GM19372 (cell line): Measurements from ENCODE around the gene MICAL3.
"Not testable (repeated sequence)": the region's sequence is repeated elsewhere in the genome, so short reads cannot be mapped to it uniquely, and the experiment has no call there.

Source experiments
- ATAC-seq: cut with Tn5 transposase; IDR thresholded peaks from one replicate; pipeline ENCODE4 v1.9.1; 2021; ENCODE audit warnings: mild to moderate bottlenecking, low read depth, moderate library complexity; ENCODE audit not compliant: unreplicated experiment

MICAL3 gene

DNA sequence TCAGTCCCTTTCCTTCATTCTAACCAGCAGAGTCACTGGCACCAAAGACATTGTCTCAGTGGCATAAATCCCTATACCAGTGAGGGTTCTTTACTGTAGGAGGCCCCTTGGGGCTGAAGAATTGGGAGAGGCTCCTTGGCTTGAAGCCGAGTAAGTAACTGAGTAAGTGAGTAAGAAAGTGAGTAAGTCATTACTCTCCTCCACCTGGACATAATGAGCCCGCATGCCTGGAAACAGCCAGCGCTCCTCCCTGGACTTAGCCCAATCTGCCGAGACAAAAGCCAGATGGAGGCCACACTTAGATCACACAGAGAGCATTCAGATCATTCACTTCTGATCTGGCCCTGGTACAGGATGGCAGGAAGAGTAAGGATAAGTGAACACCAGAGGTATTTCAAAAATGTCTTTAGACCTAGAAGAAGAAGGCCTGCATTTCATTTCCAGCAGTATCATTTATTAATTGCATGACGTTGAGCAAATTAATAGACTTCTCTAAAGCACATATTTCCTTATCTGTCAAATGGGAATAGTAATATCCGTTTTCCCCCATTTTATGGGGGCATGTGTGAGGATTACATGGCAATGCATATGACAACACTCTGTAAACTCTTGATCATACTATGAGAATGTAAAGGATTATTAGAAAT lies 8.2 kb upstream of the MICAL3 start:
- ATAC-seq: no peak

DNA sequence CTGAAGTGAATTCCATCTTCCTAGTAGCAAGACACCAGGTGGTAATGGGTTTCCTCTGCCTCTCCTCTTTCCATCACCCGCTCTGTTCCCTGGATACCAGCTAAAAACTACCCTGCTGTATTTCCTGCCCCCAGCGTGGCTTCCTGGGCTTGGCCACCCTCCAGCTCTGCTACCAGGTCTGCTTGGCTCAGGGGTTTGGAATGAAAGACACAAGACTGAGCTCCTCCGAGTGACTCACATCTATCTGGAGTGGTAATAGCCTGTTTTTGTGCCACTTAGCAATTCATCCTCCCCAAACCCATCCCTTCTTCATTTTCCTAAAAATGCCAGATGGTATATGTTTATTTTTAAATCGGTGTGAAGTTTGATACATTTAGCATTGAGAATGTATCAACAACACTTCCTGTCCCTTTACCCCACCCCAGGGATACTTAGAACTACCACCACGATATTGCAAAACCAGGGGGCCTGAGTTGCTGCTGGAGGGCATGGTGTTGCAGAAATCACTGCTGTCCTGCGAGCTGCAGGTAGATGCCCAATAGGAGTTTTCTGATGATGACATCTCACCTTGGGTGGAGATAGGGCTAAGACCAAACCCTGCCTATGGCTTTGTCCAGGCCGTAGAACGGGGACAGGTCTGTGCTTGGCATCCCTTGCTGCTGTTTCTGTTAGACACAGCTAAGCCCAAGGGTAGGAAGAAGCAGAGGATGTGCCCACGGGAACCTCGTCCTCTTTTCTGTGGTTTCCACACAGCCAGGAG lies 7.5 kb upstream of the MICAL3 start:
- no peak for ATAC-seq

DNA sequence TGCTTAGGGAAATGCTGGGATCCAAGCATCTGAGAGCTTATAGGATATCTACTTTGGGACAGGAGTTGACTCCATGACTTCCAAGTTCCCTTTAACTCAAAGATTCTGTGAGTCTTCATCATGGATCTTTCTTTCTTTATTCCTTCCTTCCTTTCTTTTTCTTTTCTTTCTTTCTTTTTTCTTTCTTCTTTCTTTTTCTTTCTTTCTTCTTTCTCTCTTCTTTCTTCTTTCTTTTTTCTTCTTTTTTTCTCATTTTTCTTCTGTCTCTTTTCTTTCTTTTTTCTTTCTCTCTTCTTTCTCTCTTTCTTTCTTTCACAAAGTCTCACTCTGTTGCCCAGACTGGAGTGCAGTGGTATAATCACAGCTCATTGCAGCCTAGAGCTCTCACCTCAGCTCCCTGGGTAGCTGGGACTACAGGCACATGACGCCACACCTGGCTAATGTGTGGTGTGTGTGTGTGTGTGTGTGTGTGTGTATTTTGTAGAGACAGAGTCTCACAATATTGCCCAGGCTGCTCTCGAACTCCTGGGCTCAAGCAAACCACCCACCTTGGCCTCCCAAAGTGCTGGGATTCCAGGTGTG lies 5.4 kb upstream of the MICAL3 start:
- ATAC-seq: no peak

DNA sequence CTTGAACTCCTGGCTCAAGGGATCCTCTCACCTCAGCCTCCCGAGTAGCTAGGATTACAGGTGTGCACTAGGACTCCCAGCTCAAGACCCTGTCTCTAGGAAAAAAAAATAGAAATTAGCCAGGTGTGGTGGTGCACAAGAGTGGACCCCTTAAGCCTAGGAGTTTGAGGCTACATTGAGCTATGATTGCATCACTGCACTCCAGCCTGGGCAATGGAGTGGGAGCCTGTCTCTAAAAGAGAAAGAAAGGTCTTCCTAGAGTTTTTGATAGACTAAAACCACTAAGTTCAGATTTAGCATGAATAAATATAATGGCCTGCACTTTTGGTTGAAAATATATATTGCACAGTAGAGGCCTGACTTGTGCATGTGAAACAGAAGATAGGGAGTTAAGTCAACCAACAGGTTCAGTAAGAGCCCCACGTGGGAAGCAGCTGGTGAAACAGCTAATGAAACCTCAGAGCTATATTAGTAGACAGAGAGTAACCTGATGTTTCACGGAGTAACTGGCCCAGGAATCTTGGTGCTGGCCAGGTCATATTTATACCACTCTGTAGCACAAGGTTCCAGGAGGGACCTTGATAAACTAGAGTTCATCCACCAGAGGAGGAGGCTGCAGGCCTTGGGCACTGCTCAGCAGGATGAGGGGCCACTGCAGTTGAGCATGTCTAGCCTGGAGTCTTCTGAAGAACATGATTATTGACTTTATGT lies 4.6 kb upstream of the MICAL3 start:
- no peak for ATAC-seq

DNA sequence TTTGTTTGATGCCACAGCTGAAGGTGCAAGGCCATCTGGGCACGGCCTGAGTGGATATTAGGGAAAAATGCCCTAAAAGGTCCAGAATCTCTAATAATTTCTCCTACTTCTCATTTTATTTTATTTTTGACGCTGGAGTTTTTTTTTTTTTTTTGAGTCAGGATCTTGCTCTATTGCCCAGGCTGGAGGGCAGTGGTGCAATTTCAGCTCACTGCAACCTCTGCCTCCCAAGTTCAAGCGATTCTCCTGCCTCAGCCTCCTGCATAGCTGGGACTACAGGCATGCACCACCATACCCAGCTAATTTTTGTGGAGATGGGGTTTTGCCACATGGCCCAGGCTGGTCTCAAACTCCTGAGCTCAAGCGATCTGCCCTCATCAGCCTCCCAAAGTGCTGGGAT lies 1.5 kb upstream of the MICAL3 start:
- ATAC-seq: not testable (repeated sequence)

DNA sequence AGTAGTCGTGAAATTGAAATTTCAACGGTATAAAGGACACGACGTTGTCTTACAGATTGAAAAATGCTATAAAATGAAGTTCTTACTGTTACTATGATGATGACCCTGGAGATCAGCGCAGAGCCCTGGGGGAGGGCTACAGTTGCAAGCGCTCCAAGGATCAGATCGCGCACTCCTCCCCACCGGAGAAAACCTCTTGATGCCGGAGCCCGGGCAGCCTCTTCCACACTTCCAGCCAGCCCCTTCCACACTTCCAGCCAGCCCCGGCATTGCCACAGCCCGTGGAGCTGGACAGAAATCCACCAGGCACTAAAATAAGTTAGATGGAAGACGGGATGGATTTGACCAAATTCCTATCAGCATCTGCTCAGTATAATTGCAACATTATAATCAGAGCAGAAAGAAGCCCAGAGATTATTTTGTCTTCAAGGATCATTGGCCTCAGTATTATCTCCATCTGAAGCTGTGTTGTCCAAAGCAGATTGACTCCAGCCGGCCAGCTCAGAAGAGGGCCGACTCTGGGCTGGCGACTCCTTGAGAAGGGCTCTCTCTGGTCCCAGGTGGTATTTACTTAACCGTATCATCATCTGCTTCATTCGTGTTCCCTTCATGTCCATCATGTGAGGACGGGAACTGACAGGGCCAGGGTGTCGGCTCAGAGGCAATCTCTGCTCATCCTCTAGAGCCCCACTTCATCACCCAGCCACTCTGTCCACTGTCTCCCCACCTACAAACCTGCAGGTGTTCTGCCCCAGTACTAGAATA lies 777 bp upstream of the MICAL3 start:
- ATAC-seq: no peak

DNA sequence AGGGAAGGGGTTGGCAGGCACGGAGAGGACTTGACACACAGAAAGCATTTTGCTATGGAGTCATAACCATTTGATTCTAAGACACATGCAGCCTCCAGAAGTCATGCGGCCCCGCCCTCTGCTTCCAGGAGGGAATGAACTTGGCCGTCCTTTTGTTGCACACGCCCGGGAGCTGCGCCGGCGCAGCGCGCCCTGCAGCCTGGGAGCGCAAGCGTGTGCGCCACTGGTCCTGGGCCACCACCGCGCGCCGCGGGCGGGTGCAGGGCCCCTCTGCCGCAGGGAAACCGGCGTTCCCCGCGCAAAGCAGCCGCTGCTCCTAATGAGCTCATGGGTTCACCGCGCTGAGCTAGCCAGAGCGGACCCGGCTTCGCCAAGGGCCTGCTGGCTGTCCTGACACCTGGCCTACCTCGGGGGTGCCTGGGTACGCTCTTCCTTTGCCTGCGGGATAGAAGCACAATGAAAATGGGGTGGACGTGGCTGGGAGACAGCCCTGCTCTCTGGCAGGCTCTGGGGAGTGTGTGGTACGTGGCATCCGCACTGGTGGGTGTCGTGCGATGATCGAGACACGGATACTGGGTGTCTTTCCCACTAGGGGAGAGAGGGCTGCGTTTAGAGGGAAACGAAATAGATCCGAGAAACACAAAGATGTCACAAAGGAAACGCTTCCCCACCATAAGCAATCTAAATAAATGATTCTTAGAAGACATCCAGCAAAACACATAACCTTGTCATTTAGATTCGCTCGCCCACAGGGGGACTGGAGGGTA lies 669 bp downstream of the MICAL3 start:
- ATAC-seq: peak; percentile 36

DNA sequence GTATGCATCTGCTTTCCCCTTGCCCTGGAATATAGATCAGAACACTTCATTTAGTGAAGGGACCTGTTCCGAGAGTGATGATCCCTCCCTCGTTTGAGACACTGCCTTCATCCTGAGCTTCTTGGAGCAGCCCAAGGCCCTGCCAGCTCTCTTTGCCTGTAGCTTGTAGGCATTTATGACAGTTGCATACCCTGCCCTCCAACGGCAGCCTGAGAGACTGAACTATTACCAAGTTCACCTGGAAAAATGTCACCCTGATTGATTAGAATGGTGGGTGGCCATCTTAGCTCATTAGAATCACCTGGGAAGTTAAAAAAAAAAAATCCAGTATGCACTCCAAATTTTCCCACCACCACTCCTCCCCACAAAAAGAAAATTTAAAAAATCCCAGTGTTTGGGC lies 1.5 kb downstream of the MICAL3 start:
- ATAC-seq: no peak

DNA sequence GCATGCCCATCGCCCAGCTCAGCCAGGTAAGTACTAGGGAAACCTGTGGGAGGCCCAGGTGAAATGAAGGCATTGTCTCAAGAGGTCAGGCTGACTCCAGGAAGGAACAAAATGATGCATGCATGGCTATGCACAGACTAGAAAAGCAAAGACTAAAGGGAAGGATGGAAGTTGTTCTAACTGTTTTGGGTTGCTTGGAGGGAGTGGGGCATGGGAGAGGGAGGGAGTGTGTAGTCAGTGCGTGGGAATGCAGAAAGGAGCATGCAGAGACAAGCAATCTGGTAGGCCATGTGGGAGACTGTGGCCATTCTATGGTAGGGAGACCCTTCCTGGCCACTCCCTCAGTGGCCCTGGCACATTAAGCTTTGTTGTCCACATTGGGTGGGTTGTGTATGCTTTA lies 2.9 kb downstream of the MICAL3 start:
- no peak for ATAC-seq

DNA sequence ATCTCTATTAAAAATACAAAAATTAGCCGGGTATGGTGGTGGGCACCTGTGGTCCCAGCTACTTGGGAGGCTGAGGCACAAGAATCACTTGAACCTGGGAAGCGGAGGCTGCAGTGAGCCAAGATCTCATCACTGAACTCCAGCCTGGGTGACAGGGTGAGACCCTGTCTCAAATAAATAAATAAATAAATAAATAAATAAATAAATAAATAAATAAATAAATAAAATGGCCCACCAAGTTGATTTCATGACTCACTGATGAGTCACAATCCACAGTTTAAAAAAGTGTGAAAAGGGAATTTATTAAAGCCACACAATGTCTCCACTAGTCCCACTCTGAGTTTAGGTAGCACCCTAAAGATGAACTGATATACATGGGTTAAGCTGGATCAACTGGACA lies 3.6 kb downstream of the MICAL3 start:
- not testable (repeated sequence) for ATAC-seq

DNA sequence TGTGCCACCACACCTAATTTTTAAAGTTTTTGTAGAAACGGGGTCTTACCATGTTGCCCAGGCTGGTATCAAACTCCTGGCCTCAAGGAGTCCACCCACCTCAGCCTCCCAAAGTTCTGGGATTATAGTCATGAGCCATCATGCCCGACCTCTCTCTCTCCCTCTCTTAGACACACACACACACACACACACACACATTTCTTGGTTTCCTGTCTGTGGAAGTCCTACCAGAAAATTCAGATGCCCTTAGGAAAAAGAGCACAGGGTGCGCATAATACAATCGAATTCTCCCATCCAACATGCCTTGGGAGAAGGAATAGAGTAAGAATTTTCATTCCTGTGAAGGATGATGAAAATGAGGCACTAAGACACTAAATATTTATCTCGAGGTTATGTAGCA lies 10.4 kb downstream of the MICAL3 start:
- no peak for ATAC-seq

DNA sequence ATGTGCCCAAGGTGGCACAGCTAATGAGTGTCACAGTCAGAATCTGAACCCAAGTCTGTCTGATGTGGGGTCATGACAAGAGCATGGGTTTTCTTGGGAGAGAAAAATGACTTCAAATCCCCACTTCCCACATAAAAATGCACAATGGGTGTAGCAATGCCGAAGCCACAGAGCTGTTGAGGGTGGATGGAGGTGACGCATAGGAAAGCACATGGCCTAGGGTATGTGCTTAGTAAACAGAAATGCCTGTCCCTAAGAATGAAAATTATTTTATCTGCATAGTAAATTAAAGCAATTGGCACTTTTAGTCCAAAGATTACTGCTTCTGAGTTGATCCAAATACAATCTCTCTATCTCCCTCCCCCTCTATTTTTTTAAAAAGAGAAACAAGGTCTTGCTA lies 10.9 kb downstream of the MICAL3 start:
- no peak for ATAC-seq

DNA sequence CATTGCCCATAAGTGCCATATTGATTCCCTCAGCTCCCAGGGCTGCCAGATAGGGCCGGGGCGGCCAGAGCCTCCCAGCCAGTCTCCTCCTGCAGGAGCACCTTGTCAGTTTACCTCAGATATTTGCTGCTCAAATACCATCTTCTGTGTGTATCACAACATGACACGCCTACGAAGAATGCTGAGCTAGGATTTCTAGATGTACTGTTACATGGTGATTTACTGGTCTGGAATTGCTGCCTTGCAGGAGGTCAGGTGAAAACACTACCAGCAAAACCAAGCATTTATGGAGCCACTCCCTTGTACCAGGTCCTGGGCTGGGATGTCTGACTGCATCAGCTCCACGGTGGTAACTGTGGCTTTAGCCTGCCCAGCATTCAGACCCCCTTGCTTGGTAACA lies 11.8 kb downstream of the MICAL3 start:
- no peak for ATAC-seq

DNA sequence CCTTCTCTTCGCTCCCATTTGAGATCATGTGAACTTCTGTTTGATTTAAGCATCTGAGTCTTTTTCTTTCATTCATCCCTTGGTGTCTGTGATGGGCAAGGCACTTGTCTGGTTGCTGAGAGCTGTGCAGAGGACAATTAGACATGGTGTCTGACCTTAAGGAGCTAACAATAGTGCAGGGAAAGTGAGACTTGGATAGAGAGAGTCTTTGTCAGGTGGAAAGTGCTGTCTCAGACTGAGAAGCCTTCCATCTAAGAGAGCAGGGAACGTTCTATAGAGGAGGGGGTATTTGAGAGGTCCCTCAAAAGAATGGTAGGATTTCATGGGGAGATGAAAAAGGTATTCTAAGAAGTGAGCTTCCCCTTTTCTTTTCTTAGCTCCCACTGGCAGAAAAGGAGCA lies 14.1 kb downstream of the MICAL3 start:
- ATAC-seq: no peak

DNA sequence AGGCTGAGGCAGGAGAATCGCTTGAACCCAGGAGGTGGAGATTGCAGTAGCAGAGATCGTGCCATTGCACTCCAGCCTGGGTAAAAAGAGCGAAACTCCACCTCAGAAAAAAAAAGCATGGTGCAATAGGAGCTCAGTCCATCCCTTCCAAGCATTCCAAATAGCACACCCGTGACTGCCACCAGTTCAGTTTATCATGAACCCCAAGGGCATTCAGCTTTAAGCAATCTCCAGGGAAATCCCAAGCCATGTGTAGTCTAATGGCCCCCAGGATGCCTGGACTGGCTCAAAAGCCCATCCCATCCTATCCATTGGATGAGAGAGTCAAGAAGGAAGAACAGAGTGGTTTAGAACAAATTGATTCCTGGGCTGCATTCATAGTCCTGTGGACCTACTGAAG lies 16.2 kb downstream of the MICAL3 start:
- no peak for ATAC-seq

DNA sequence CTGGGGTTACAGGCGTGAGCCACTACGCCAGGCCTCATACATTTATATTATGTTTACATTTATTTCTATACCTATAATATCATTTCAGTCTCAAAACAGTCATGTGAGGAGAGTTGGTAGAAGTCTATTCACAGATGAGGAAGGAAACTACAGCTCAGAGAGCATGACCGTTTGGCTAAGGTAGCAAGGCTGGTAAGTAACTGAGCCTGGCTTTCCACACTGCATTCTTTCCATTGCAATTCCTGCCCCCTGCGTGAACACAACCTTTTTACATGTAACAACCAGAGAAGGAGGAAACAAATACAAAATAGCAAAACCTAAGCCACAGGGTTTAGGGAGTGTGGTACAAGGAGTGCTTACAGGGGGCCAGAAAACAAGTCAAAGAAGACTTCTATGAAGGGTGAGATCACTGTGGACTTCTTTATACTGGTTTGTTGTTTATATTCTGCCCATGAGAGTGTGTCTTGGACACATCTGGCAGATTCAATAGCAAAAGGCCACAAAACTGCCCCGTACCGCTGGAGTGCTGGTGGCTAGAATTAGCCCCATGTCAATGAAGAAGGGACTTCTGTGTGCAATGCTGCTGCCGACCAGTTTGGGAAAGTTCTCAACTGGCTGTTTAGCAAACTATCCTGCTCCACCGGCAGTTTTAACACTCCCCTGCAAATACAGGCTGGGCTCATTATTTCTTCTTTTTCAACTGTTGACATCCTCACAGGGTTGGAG lies 19.0 kb downstream of the MICAL3 start:
- no peak for ATAC-seq

DNA sequence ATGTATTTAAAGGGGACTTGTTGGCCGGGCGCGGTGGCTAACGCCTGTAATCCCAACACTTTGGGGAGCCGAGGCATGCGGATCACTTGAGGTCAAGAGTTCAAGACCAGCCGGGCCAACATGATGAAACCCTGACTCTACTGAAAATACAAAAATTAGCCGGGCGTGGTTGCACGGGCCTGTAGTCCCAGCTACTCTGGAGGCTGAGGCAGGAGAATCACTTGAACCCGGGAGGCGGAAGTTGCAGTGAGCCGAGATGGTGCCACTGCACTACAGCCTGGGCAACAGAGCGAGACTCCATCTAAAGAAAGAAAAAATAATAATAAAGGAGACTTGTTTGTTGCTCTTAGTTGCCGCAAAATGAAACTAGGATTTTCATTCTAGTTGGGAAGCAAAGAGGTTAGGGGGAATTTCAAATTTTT lies 22.5 kb downstream of the MICAL3 start:
- ATAC-seq: not testable (repeated sequence)

DNA sequence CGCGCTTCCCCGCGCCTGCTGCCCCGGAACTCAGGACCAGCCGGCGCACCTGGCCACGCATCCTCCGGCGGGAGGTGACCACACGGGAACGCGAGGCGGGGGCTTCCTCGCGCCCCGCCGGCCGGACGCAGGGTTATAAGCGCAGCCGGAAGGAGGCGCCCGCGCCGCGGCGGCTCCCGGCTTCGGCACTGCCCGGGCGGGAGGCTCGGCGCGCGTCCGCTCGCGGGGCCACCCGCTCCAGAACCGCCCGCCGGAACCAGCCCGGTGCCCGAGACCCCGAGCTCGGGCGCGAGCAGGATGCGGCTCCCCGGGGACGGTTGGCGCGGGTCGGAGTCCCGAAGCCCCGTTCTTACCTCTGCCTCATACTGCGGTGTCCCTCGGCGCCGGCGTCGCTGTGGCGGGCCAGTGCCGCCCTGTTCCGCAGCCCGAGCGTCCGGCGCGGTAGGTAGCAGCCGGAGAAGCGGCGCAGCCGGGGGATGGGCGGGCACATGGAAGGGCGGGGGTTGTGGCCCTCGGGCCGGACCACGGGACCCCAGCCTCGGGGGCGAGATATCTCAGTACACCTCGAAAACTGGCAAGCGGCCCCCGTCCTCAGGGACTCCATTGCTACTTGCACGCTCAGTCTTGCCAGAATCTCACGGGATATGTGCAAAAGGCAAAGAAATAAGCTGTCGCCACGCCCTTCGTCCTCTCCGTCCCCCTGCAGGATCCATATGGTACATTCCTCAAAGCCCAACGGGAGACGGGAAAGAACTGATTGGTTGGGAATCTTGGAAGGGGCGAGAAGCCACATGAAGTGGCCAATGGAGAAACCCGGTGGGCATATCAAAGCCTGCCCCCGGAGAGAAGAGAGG lies 23.1 kb downstream of the MICAL3 start:
- peak; percentile 59 for ATAC-seq
